NCI-H1436 (cell line): ENCODE measurements around the gene MAEA.

Experiments
- DNase-seq: peaks from one replicate; lab custom pipeline; 2025; lab: John Stamatoyannopoulos, UW

The MAEA gene

DNA sequence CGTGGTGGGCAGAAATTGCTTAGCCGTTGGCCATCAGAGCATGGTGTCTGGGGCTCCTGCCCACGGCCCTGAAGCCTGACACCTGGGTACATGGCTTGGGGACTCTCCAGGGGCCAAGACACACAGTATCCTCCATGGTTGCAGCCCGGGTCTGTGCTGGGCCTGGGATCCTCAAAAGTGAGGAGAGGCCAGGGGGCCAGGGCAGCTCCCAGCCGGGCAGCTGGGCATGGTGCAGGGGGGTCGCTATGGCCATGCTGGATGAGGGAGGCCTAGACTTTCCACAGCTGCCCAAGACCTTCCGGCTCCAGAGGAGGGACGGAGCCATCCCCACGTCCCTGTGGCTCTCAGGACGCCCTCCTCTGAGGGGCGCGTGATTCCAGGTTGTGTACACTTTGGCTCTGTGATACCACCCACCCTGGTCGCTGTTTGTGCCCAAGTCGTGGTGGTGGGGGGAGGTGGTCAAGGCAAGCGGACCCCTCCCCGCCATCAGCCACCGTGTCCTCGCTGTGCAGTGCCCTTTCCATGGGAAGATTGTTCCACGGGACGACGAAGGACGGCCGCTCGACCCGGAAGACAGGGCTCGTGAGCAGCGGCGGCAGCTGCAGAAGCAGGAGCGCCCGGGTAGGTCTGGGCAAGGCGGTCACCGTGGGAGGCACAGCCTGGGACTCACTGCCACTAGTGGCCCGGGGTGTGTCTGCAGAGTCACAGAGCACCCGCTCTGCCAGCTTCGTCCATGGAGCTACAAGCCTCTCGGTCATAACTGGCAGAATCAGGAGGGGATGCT is 90.9 kb downstream of the MAEA start:
- DNase-seq, result no peak

DNA sequence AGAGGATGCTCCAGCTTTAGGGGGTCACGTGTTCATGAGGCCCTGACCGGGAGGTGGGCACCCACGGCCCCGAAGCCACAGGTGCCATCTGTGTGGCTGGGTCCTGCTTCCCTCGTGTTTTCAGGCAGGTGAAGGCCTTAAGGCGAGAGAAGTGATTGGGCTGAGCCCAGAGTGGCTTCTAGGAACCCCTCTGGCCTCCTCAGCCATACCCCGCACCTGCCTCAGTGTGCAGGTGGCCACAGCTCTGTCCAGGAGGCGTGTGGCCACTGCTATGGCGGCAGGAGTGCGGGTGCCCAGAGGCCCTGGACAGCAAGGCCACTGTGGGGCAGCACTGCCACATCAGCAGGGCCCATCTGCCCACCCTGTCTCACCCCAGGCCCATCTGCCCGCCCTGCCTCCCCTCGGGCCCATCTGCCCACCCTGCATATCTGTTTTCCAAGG is 91.5 kb downstream of the MAEA start:
- DNase-seq, result no peak

DNA sequence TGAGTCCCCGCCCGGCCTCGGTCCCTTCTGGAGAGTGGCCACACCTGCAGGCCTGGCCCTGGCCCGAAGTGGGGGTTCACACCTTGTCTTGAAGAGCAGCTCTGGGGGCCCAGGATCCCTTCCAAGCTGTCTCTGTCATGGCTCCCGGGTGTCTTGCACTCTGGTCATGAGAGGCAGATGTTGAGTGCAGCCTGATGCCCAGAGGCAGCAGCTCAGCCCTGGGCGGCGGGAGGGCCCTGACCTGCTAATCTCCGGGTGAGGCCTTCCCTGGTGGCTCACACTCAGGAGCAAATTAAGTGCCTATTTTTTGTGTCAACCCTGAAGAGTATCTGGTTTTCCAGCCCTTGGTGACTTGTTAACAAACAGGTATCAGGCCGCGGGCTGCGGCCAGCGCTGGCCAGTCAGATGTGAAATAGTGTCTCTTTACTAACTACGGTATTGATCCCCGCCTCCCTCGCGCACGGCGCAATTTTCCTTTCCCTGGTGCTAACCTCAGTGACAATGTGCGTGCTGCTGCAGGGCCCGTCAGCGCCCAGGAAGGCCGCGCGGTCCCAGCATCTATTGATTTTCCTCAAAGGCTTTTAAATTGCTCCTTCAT is 92.4 kb downstream of the MAEA start:
- DNase-seq, result no peak

DNA sequence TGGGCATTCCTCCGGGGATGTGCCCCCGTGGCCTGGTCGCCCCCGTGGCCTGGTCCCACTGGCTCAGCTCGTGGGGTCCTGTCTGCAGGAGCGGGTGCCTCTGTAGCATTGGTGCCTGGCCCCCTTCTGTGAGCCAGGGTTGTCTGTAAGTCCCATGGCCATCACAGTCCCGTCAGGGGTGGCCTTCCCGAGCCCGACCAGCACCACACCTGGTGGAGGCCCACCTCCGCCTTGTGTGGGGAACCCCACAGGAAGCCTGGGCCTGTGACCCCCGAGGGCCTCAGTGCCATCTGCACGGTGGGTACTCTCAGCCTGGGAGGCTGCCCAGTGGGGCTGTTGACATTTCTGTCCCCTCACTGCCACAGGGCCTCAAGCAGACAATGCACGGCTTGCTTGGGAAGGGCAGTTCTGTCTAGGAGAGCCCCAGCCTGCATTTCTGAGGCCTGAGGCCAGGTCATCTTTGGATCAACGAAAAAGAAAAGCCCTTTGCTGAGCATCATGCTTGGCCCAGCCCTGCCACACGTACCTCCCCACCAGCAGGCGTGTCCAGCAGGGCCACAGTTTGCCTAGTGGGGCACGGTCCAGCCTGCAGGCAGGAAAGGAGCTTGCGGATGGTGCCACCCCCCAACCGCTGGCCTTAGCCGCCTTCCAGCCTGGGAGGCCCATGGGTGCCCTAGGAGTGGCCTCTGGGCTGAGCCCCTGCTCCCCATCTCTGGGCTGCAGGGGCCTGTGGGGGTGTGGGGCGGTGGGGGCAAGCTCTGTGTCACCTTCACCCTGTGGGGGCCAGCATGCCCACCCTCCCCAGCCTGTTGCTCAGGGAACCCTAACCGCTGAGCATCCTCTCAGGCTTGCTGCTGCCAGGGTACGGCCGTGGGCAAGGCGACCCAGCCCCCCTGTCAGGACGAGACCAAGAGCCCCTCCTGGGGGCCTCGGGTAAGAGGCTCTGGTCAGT is 93.4 kb downstream of the MAEA start:
- no peak for DNase-seq

DNA sequence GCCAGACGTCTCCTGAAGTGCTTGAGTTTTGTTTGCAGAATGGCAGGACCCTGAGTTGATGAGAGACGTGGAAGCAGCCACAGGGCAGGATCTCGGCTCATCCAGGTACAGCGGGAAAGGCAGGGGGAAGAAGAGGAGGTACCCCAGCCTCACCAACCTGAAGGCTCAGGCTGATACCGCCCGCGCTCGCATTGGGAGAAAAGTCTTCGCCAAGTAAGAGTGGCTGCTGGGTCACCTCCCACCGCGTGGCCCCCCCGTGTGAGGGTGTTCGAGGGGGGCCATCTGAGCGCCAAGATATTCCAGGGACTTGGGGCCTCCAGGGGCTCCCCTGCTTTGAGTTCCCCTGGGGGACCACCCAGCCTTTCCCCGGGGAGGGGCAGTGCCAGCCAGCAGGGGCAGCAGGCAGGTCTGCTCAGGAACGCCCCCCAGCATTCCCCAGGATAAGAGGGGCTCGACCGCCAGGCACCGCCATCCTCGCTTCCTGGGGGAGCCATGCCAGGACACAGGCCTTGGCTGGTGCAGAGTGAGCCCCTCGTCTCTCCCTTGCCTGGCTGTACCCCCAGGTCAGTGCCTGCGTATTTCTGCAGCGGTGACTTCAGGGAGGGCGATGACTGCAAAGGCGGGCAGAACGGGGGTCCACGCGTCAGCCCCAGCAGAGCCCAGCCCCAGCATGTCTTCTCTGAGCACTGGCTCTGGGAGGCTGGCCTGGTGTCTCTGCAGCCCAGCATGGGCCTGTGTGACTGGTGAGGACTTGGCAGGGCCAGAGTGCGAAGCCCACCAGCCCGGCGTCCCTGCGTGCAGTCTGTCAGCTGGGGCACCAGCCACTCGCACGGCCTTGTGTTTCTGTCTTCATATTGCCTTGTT is 94.3 kb downstream of the MAEA start:
- no peak for DNase-seq

DNA sequence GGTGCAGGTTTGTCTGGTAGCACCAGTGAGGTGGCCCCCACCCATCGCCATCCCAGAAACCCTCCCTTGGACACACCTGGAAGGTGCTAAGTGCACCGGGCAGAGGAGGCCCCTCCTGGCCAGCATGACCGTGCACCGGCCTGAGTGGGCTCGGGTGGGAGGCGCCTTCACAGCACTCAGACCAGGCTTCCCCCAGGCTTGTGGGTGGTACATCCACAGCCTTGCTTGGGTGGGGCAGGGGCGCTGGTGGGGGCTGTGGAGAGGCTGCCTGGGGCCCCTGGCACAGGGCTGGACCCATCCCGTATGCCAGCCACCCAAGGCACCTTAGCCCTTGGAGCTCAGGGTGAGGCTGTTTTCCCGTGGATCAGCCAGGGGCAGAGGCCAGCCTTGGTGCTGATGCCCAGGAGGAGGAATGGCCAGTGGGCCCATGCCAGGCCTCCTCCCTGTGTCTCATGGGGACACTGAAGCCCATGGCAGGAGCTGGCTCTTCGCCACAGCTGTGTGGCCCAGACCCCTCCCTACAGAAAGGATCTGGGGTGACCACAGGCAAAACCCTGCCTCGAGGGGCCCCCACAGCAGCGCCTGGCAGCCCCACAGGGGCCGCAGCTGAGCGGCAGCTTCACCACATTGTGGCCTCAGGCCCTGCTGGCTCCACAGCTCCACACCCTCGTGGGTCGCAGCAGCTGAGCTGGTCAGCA is 95.1 kb downstream of the MAEA start:
- no peak for DNase-seq

DNA sequence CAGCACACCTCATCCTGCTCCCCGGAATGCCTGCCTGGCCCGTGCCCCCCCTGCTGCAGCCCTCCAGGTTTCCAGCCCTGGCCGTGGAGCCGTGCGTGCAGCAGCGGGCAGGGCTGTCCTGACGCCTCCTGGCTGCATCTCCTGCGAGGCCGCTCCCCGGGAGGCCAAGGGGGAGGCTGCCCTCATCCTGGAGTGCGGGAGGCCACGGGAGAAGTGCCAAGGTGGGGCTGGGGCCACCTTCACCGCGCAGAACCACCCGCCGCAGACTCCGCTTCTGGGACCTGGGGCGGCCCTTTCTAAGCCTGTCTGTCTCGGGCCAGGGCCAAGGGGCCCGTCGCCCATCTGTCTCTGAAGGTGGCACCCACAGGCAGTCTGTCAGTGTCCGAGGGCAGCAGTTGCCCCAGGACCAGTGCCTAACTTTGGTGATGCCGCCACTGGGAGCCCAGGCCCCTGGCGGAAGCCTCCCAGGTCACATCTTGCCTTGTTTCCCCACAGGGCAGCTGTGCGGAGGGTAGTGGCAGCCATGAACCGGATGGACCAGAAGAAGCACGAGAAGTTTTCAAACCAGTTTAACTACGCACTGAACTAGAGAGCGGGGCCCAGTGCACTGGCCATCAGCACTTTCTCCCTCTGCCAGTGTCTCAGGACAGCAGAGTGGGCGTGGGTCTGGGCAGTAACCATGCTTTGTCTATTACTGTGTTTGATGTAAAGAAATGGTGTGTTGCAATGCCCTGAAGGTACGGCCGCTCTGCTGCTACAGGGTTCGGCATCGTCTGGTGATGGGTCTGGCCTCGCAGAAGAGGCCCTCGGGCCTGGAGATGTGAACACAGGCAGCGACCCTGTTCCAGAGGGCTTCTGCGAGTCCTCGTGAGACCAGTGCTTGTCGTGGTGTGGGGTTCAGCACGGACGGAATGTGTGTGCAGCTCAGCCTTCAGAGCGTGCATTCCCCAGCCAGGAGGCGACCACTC is 96.0 kb downstream of the MAEA start:
- DNase-seq, result no peak
